ENCODE measurements around the gene ELAVL2.

Gene ELAVL2

DNA sequence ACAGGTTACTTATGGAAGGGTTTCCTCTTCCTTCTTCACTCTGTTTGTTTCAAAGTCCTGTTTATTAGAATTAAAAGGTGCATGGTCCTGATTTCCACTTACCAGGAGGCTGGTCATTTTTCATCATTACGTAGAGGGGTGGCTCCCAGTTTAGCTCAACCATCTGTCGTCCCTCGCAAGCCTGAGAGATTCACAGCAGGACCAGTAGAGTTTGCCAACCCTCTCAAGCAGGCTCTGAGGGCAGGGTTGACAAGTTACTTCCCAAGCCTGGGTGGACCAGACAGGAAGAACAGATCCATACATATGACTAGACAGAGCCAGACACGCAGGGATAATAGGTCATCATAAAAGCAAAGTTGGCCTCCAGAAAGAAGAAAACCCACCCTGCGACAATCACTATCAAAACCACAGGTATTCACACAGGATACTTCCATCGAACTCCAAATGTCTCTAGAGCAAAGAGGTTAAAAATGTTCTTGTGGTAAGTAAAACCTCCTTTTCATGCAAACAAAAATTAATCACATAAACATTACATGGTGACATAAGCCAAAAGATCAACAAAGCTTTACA lies 151.9 kb downstream of the ELAVL2 start:
- H2AFZ ChIP-seq (ENCODE audit: low read length): no peak overlapping the region
- no peaks in the 10 kb centered on the region for H3F3A ChIP-seq (ENCODE audit: insufficient read depth, low read length)
- no peaks in the 10 kb centered on the region for H3K79me2 ChIP-seq (ENCODE audit: insufficient read depth, low read length)
- TF ChIP-seq, protein P1, sequence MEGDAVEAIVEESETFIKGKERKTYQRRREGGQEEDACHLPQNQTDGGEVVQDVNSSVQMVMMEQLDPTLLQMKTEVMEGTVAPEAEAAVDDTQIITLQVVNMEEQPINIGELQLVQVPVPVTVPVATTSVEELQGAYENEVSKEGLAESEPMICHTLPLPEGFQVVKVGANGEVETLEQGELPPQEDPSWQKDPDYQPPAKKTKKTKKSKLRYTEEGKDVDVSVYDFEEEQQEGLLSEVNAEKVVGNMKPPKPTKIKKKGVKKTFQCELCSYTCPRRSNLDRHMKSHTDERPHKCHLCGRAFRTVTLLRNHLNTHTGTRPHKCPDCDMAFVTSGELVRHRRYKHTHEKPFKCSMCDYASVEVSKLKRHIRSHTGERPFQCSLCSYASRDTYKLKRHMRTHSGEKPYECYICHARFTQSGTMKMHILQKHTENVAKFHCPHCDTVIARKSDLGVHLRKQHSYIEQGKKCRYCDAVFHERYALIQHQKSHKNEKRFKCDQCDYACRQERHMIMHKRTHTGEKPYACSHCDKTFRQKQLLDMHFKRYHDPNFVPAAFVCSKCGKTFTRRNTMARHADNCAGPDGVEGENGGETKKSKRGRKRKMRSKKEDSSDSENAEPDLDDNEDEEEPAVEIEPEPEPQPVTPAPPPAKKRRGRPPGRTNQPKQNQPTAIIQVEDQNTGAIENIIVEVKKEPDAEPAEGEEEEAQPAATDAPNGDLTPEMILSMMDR (IDR thresholded peaks at IDR 0.05; ENCODE audit: low read length): no peak
- no peak for TF ChIP-seq EZH2 (IDR thresholded peaks at IDR 0.05; ENCODE audit: borderline replicate concordance, low read length)
- no peak overlapping the region for H3K9ac ChIP-seq (ENCODE audit: low read length)
- no peak overlapping the region for H3K4me3 ChIP-seq (ENCODE audit: low read depth, low read length, poor library complexity, severe bottlenecking)
- no peak overlapping the region for H3K4me2 ChIP-seq (ENCODE audit: low read length)
- no peaks in the 10 kb centered on the region for H4K20me1 ChIP-seq (ENCODE audit: insufficient read depth, low read length)
- no peaks in the 10 kb centered on the region for H3K27me3 ChIP-seq (ENCODE audit: insufficient read depth, low read length)
- H3K9me3 ChIP-seq (ENCODE audit: low read length): no peaks in the 10 kb centered on the region
- no peaks in the 10 kb centered on the region for H3K9me2 ChIP-seq (ENCODE audit: low read depth, low read length)
- no peak overlapping the region for H3K27ac ChIP-seq (ENCODE audit: low read depth, low read length, poor library complexity, severe bottlenecking)
- H3K36me3 ChIP-seq (ENCODE audit: insufficient read depth, low read length): no peaks in the 10 kb centered on the region
- H3K4me1 ChIP-seq (ENCODE audit: insufficient read depth, low read length, severe bottlenecking): no peaks in the 10 kb centered on the region

DNA sequence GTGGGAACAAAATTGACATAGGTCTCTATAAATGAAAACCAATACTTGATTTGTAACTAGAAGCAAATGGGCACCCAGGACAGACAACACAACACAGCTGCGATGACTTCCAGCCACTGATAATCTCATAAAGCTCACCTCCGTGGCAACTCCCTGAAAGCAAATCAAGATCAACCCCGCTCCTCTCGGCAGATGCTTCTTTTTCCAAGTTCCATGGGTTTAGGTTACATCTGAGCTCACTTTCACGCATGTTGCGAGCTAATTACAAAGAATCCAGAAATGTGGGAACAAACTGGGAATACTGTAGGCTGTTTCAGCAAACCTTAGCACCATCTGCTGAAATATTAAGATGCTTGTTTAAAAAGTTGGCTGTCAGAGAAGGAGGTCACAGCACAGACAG lies 153.9 kb downstream of the ELAVL2 start:
- H3K36me3 ChIP-seq (ENCODE audit: insufficient read depth, low read length): no peaks in the 10 kb centered on the region
- H3K4me1 ChIP-seq (ENCODE audit: insufficient read depth, low read length, severe bottlenecking): no peaks in the 10 kb centered on the region
- H2AFZ ChIP-seq (ENCODE audit: low read length): no peak overlapping the region
- H3K27ac ChIP-seq (ENCODE audit: low read depth, low read length, poor library complexity, severe bottlenecking): no peak overlapping the region
- H4K20me1 ChIP-seq (ENCODE audit: insufficient read depth, low read length): no peaks in the 10 kb centered on the region
- TF ChIP-seq EZH2 (IDR thresholded peaks at IDR 0.05; ENCODE audit: borderline replicate concordance, low read length): no peak
- TF ChIP-seq, protein P1 (IDR thresholded peaks at IDR 0.05; ENCODE audit: low read length): no peak
- H3K79me2 ChIP-seq (ENCODE audit: insufficient read depth, low read length): no peaks in the 10 kb centered on the region
- H3K27me3 ChIP-seq (ENCODE audit: insufficient read depth, low read length): no peaks in the 10 kb centered on the region
- no peaks in the 10 kb centered on the region for H3K9me3 ChIP-seq (ENCODE audit: low read length)
- no peaks in the 10 kb centered on the region for H3F3A ChIP-seq (ENCODE audit: insufficient read depth, low read length)
- no peaks in the 10 kb centered on the region for H3K9me2 ChIP-seq (ENCODE audit: low read depth, low read length)
- no peak overlapping the region for H3K9ac ChIP-seq (ENCODE audit: low read length)
- H3K4me2 ChIP-seq (ENCODE audit: low read length): no peak overlapping the region
- H3K4me3 ChIP-seq (ENCODE audit: low read depth, low read length, poor library complexity, severe bottlenecking): no peak overlapping the region

DNA sequence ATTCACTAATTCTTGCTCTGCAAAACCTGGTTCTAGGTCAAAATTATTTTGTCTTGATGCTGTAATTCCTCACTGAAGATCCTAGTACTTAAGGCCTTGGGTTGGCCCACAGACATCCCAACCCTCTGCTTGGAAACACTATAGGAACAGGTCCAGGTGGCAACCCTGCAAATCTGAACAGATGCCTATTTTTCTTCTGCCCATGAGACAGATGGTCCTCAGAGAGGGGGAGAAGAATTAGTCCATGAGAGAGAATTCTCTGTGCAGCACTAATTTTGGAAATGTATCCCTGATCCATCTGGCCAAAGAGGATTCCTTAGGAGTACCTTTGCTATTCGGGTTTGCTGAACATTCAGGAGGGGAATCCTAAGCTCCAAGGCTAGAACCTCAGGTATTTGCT lies 156.3 kb downstream of the ELAVL2 start:
- H3K4me1 ChIP-seq (ENCODE audit: insufficient read depth, low read length, severe bottlenecking): no peaks in the 10 kb centered on the region
- H3K9ac ChIP-seq (ENCODE audit: low read length): no peak overlapping the region
- no peak overlapping the region for H2AFZ ChIP-seq (ENCODE audit: low read length)
- H3K36me3 ChIP-seq (ENCODE audit: insufficient read depth, low read length): no peaks in the 10 kb centered on the region
- no peaks in the 10 kb centered on the region for H3K9me2 ChIP-seq (ENCODE audit: low read depth, low read length)
- TF ChIP-seq EZH2 (IDR thresholded peaks at IDR 0.05; ENCODE audit: borderline replicate concordance, low read length): no peak
- TF ChIP-seq, protein P1 (IDR thresholded peaks at IDR 0.05; ENCODE audit: low read length): no peak
- H3K4me3 ChIP-seq (ENCODE audit: low read depth, low read length, poor library complexity, severe bottlenecking): no peak overlapping the region
- no peaks in the 10 kb centered on the region for H3K79me2 ChIP-seq (ENCODE audit: insufficient read depth, low read length)
- no peaks in the 10 kb centered on the region for H3K27me3 ChIP-seq (ENCODE audit: insufficient read depth, low read length)
- H3K9me3 ChIP-seq (ENCODE audit: low read length): no peaks in the 10 kb centered on the region
- no peaks in the 10 kb centered on the region for H4K20me1 ChIP-seq (ENCODE audit: insufficient read depth, low read length)
- H3K4me2 ChIP-seq (ENCODE audit: low read length): no peak overlapping the region
- H3F3A ChIP-seq (ENCODE audit: insufficient read depth, low read length): no peaks in the 10 kb centered on the region
- H3K27ac ChIP-seq (ENCODE audit: low read depth, low read length, poor library complexity, severe bottlenecking): no peak overlapping the region
